Measurements from ENCODE around the gene MCC. TPM values are rescaled to one million over a fixed set of nuclear protein-coding genes. Genes with fewer than 3 reads are reported as not detected.

MCC gene
- total and polyA plus RNA-seq, 2 donors (not counting 1 experiment from before 2014, with no cell fraction given) = 0.09 to 0.32 TPM

DNA sequence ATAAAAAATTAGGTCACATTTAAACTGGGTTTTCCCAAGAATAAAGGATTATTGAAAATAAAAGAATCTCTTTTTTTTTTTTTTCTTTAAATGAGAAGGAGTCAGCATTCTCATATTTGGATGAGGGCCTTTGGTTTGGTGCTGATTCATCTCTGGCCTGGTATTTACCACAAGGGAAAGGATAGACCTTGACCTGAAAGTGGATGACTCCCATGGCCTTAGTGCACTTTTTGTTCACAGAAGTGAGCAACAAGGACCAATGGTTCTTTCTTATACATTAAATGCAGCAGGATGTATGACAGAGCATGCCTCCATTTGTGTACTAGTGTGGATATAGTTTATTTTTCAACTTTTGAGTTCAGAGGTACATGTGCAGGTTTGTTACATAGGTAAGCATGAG, 32.2 kb upstream of the MCC start:
- Mint-ChIP-seq H3K27me3 (no peaks in the 10 kb centered on the region), H3K27ac (no peak overlapping the region), H3K4me3 (no peak overlapping the region), H3K4me1 (peaks cover 48% of the 10 kb centered on the region), H3K9me3 (ENCODE audit: insufficient read depth) (no peaks in the 10 kb centered on the region)
- Histone ChIP-seq H3K4me2 (replicated peaks; ENCODE audit: low read depth, low read length, poor library complexity, severe bottlenecking) (no peak overlapping the region), H3K27me3 (replicated peaks in 1 of 4; ENCODE audit: control extremely low read depth in 1 of 4, control insufficient read depth in 3 of 4, insufficient read depth in 4 of 4, low read length in 3 of 4) (no peaks in the 10 kb centered on the region), H3K4me1 (ENCODE audit: control insufficient read depth in 2 of 2, insufficient read depth in 2 of 2, low read length in 2 of 2) (peaks cover 13 to 31% of the 10 kb centered on the region in 2 donors), H3K79me2 (ENCODE audit: control insufficient read depth, insufficient read depth, low read length) (peaks cover 68% of the 10 kb centered on the region), H4K20me1 (ENCODE audit: control insufficient read depth, insufficient read depth, low read length, poor library complexity, severe bottlenecking) (peaks cover 16% of the 10 kb centered on the region), H2AFZ (ENCODE audit: insufficient read depth, low read depth, low read length, poor library complexity, severe bottlenecking) (no peak overlapping the region), H3K27ac (ENCODE audit: low read length in 2 of 2) (no peak overlapping the region), H3K4me3 (ENCODE audit: control extremely low read depth in 1 of 5, extremely low read depth in 1 of 5, insufficient read depth in 1 of 5, low read depth in 2 of 5, low read length in 4 of 5) (no peak overlapping the region), H3K9ac (ENCODE audit: low read length) (no peak overlapping the region), H3K36me3 (replicated peaks in 1 of 2; ENCODE audit: control extremely low read depth in 1 of 2, control insufficient read depth in 1 of 2, extremely low read depth in 1 of 2, insufficient read depth in 2 of 2, low read length in 1 of 2) (peaks cover 9 to 10% of the 10 kb centered on the region in 2 experiments), H3K9me3 (ENCODE audit: control extremely low read depth in 1 of 3, control insufficient read depth in 2 of 3, insufficient read depth in 1 of 3, low read length in 2 of 3) (no peaks in the 10 kb centered on the region)
- ATAC-seq (ENCODE audit: low read depth) (no peak), DNase-seq (no peak)
- ChIA-PET CTCF (no interaction called here), POLR2A (no interaction called here)
- no peak for TF ChIP-seq EZH2 (IDR thresholded peaks at IDR 0.05; ENCODE audit: borderline replicate concordance, insufficient read depth, low read depth, low read length, poor library complexity, severe bottlenecking)
- TF ChIP-seq, protein P1, sequence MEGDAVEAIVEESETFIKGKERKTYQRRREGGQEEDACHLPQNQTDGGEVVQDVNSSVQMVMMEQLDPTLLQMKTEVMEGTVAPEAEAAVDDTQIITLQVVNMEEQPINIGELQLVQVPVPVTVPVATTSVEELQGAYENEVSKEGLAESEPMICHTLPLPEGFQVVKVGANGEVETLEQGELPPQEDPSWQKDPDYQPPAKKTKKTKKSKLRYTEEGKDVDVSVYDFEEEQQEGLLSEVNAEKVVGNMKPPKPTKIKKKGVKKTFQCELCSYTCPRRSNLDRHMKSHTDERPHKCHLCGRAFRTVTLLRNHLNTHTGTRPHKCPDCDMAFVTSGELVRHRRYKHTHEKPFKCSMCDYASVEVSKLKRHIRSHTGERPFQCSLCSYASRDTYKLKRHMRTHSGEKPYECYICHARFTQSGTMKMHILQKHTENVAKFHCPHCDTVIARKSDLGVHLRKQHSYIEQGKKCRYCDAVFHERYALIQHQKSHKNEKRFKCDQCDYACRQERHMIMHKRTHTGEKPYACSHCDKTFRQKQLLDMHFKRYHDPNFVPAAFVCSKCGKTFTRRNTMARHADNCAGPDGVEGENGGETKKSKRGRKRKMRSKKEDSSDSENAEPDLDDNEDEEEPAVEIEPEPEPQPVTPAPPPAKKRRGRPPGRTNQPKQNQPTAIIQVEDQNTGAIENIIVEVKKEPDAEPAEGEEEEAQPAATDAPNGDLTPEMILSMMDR (IDR thresholded peaks at IDR 0.05) = no peak
- intact Hi-C loops (cut with micrococcal nuclease) = no loop called here

DNA sequence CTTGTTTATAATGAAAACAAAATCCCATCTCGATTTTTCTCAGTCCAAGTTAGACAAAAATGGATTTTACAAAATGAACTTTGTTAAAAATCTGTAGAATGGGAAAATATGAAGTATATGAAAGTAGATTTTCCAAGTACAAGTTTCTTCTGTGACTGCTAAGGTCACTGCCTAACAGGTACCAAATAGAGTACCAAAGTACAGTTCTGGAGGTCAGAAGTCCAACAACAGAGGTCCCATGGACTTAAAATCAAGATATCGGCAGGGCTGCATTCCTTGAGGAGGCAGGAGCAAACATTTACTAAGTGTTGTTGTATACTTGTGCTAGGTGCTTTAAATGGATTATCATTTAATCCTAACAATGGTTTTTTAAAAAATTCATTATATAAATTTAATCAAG, 31.2 kb upstream of the MCC start:
- DNase-seq (no peak), ATAC-seq (ENCODE audit: low read depth) (no peak)
- no peak for TF ChIP-seq EZH2 (IDR thresholded peaks at IDR 0.05; ENCODE audit: borderline replicate concordance, insufficient read depth, low read depth, low read length, poor library complexity, severe bottlenecking)
- TF ChIP-seq, protein P1 (IDR thresholded peaks at IDR 0.05) = no peak
- Histone ChIP-seq H3K79me2 (ENCODE audit: control insufficient read depth, insufficient read depth, low read length) (peaks cover 65% of the 10 kb centered on the region), H4K20me1 (ENCODE audit: control insufficient read depth, insufficient read depth, low read length, poor library complexity, severe bottlenecking) (peaks cover 16% of the 10 kb centered on the region), H3K9ac (ENCODE audit: low read length) (no peak overlapping the region), H3K27me3 (replicated peaks in 1 of 4; ENCODE audit: control extremely low read depth in 1 of 4, control insufficient read depth in 3 of 4, insufficient read depth in 4 of 4, low read length in 3 of 4) (no peaks in the 10 kb centered on the region), H3K4me1 (ENCODE audit: control insufficient read depth in 2 of 2, insufficient read depth in 2 of 2, low read length in 2 of 2) (peaks cover 9 to 26% of the 10 kb centered on the region in 2 donors), H2AFZ (ENCODE audit: insufficient read depth, low read depth, low read length, poor library complexity, severe bottlenecking) (no peak overlapping the region), H3K4me2 (replicated peaks; ENCODE audit: low read depth, low read length, poor library complexity, severe bottlenecking) (no peak overlapping the region), H3K27ac (ENCODE audit: low read length in 2 of 2) (no peak overlapping the region), H3K4me3 (ENCODE audit: control extremely low read depth in 1 of 5, extremely low read depth in 1 of 5, insufficient read depth in 1 of 5, low read depth in 2 of 5, low read length in 4 of 5) (no peak overlapping the region), H3K36me3 (replicated peaks in 1 of 2; ENCODE audit: control extremely low read depth in 1 of 2, control insufficient read depth in 1 of 2, extremely low read depth in 1 of 2, insufficient read depth in 2 of 2, low read length in 1 of 2) (peaks cover 9 to 10% of the 10 kb centered on the region in 2 experiments), H3K9me3 (ENCODE audit: control extremely low read depth in 1 of 3, control insufficient read depth in 2 of 3, insufficient read depth in 1 of 3, low read length in 2 of 3) (no peaks in the 10 kb centered on the region)
- ChIA-PET POLR2A (no interaction called here), CTCF (no interaction called here)
- no peaks in the 10 kb centered on the region for H3K27me3 Mint-ChIP-seq
- H3K4me3 Mint-ChIP-seq = no peak overlapping the region
- no CpG with 5 or more reads among the region's 2 CpGs for WGBS (ENCODE audit: insufficient coverage)
- H3K4me1 Mint-ChIP-seq = peaks cover 45% of the 10 kb centered on the region
- intact Hi-C loops (cut with micrococcal nuclease) = loop anchor here (10.0 kb wide), 2 partner anchors 815 to 995 kb away; no protein-coding TSS in a partner anchor
- H3K9me3 Mint-ChIP-seq (ENCODE audit: insufficient read depth) = no peaks in the 10 kb centered on the region
- H3K27ac Mint-ChIP-seq = no peak overlapping the region

All from B cell (primary cell).